Ovary (tissue), 9 donors: ENCODE data around the gene WDFY4. TPM values are rescaled to one million over a fixed set of nuclear protein-coding genes. Genes with fewer than 3 reads are reported as not detected.

ENCODE experiments used
- DNase-seq, 5 donors: peaks; one replicate each; pipeline ENCODE4 v3.0.0-alpha.2; 2019 to 2020
- H3K27ac ChIP-seq, 2 donors: fragments of 200-600 bp; one replicate each; pipeline versions ENCODE4 v1.5.1 to v1.8.0; 2019 to 2022
- H3K27me3 ChIP-seq: fragments of 200-600 bp; one replicate; pipeline ENCODE4 v1.8.0; 2022
- H3K36me3 ChIP-seq: fragments of 200-600 bp; sonication (generic); one replicate; pipeline ENCODE4 v1.5.1; 2019
- H3K4me1 ChIP-seq: one replicate; pipeline ENCODE4 v1.8.1; 2013; ENCODE audit warnings: mild to moderate bottlenecking, moderate library complexity; ENCODE audit not compliant: insufficient read depth
- H3K4me3 ChIP-seq: fragments of 200-600 bp; sonication (generic); one replicate; pipeline ENCODE4 v1.5.1; 2017
- H3K9me3 ChIP-seq, 2 donors: fragments of 200-600 bp in 1 of 2; sonication (generic) in 1 of 2; one replicate each; pipeline versions ENCODE4 v1.5.1 to v1.8.1; 2013 to 2019; ENCODE audit warnings: mild to moderate bottlenecking in 1 of 2, moderate library complexity in 1 of 2
- CTCF ChIP-seq, 3 donors: fragments of 450-650 bp in 2 of 3; fragments of 200-600 bp in 1 of 3; IDR thresholded peaks; one replicate each; pipeline versions ENCODE4 v1.5.1 to v1.8.0; 2016 to 2022; ENCODE audit warnings: antibody characterized with exemption in 3 of 3, mild to moderate bottlenecking in 1 of 3
- EP300 ChIP-seq: sonication (generic); formaldehyde crosslinking; IDR thresholded peaks from one replicate; pipeline ENCODE4 v1.6.1; 2017; ENCODE audit warnings: antibody characterized with exemption
- POLR2A ChIP-seq: fragments of 450-650 bp; IDR thresholded peaks from one replicate; pipeline ENCODE4 v1.6.1; 2017; ENCODE audit warnings: antibody characterized with exemption, mild to moderate bottlenecking, moderate library complexity
- WGBS, 3 donors: extraction: QIAGEN DNeasy Blood & Tissue Kit in 1 of 3; methylation state at CpG; one replicate each; pipeline versions ENCODE4 v1.1.5 to v1.1.7; 2013 to 2017; 5-methylcytosine and 5-hydroxymethylcytosine counted together
- intact Hi-C, 4 donors: fragments of 100-400 bp; cut with DNase I; formaldehyde crosslinking; loops; one replicate each; pipeline versions ENCODE4 v1.11.0 to v1.15.1; 2022 to 2023
- polyA plus RNA-seq, 2 donors: library from polyadenylated mRNA; stranded (reverse); fragments of 200-250 nt in 1 of 2; fragments of 350-450 nt in 1 of 2; fragmentation: Illumina TruSeq in 1 of 2; extraction: RNeasy Lipid Tissue Mini Kit (QIAGEN cat#74804) in 1 of 2; gene quantifications; one replicate each; pipeline ENCODE4 v1.2.3, GENCODE V29; 2013 to 2014
- total RNA-seq, 7 donors: library from RNA; depleted of rRNA in 2 of 7; stranded (reverse); fragments of >200 nt in 2 of 7; fragmentation: NEBNext Ultra II Directional in 3 of 7; extraction: Animal tissue kit (Norgen Biotek cat#: 25700) in 3 of 7; gene quantifications; one replicate each; pipeline versions ENCODE4 v1.1.0 to v1.2.4, GENCODE V29; 2016 to 2023
- donor health status: DM: no; HTN: no; CAD: no; lungs with moderate emphysema.
- donor health status: DM: no; HTN: no; CAD: no.
- donor health status: Bipolar disorder and iron deficiency.
- donor health status: DM: yes; HTN: yes; CAD: no.
- donor health status: DM: no; HTN: no; CAD: no.
- donor health status: DM: yes; HTN: yes; CAD: no.

Gene WDFY4
- total and polyA plus RNA-seq, 9 donors = 0.54 to 4.2 (median 1.7) TPM

- Histone ChIP-seq H3K4me1 (no peaks in the 10 kb centered on the region), H3K9me3 (no peaks in the 10 kb centered on the region), H3K27me3 (no peaks in the 10 kb centered on the region), H3K27ac (no peak overlapping the region), H3K36me3 (no peaks in the 10 kb centered on the region), H3K4me3 (no peak overlapping the region)
- no peak for TF ChIP-seq EP300
- TF ChIP-seq CTCF (IDR thresholded peaks at IDR 0.05) = no peak
- no peak for TF ChIP-seq POLR2A
- intact Hi-C loops = no loop called here
- no peak for DNase-seq
- 66 to 75% (median 69%) methylated on average over 5 of the region's 5 CpGs for WGBS, 3 donors
Observed at GRCh38 chr10:48703531-48704122, 19.0 kb downstream of the WDFY4 start.

GRCh38 chr10:48704156-48704555 is 19.5 kb downstream of the WDFY4 start:
- no peaks in the 10 kb centered on the region for H3K36me3 ChIP-seq
- H3K27me3 ChIP-seq = no peaks in the 10 kb centered on the region
- TF ChIP-seq CTCF (IDR thresholded peaks at IDR 0.05) = no peak
- TF ChIP-seq EP300 = no peak
- TF ChIP-seq POLR2A = no peak
- no peaks in the 10 kb centered on the region for H3K4me1 ChIP-seq
- H3K27ac ChIP-seq = no peak overlapping the region
- DNase-seq = no peak
- no peaks in the 10 kb centered on the region for H3K9me3 ChIP-seq
- H3K4me3 ChIP-seq = no peak overlapping the region
- WGBS, 3 donors = 59 to 64% (median 61%) methylated on average over 5 of the region's 5 CpGs
- intact Hi-C loops = no loop called here

- Histone ChIP-seq H3K4me1 (no peaks in the 10 kb centered on the region), H3K36me3 (no peaks in the 10 kb centered on the region), H3K9me3 (no peaks in the 10 kb centered on the region), H3K27me3 (no peaks in the 10 kb centered on the region), H3K27ac (no peak overlapping the region), H3K4me3 (no peak overlapping the region)
- 75 to 80% (median 79%) methylated on average over 9 of the region's 9 CpGs for WGBS, 3 donors
- no peak for DNase-seq
- no peak for TF ChIP-seq EP300
- TF ChIP-seq POLR2A = no peak
- no peak for TF ChIP-seq CTCF (IDR thresholded peaks at IDR 0.05)
- intact Hi-C loops = no loop called here
Observed at GRCh38 chr10:48705401-48705938, 20.8 kb downstream of the WDFY4 start.

GRCh38 chr10:48707472-48707871 is 22.8 kb downstream of the WDFY4 start:
- H3K9me3 ChIP-seq = no peaks in the 10 kb centered on the region
- no peak for DNase-seq
- no peaks in the 10 kb centered on the region for H3K27me3 ChIP-seq
- H3K27ac ChIP-seq = no peak overlapping the region
- intact Hi-C loops = no loop called here
- no peaks in the 10 kb centered on the region for H3K4me1 ChIP-seq
- no peak overlapping the region for H3K4me3 ChIP-seq
- TF ChIP-seq EP300 = no peak
- no peak for TF ChIP-seq CTCF (IDR thresholded peaks at IDR 0.05)
- TF ChIP-seq POLR2A = no peak
- WGBS, 3 donors = 26 to 67% (median 37%) methylated on average over 2 of the region's 2 CpGs
- no peaks in the 10 kb centered on the region for H3K36me3 ChIP-seq
